ENCODE data around the gene ODF4.
"Not testable (repeated sequence)": the region's sequence is repeated elsewhere in the genome, so short reads cannot be mapped to it uniquely, and the experiment has no call there.

Gene ODF4

GRCh38 chr17:8326511-8327302 is 12.9 kb upstream of the ODF4 start:
- peak in 1 of 2 donors; percentile 20 for DNase-seq (ENCODE audit: low read depth in 2 of 2)

- peak in 1 of 2 donors; percentile 1 for DNase-seq (ENCODE audit: low read depth in 2 of 2)
Measured at GRCh38 chr17:8327303-8327649, 12.4 kb upstream of the ODF4 start.

DNA sequence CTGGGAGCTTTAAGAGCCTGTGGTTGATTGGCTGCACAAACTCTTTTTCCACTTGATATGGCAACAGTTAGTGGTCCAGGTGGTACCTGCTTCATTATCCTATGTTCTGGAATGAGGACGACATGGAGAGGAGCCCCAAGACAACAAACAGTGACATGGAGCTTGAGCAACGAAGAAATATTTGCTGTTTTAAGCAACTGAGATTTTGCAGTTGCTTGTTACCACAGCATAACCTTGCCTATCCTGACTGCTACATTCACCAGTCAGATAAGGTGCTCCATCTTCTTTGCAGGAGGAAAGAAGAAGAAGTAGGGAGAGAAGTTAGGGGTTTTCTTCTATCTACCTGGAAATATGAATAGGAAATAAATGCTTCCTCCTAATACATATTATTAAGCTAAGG is 7.5 kb upstream of the ODF4 start:
- DNase-seq (ENCODE audit: low read depth in 2 of 2) = no peak

GRCh38 chr17:8332688-8333087 is 7.0 kb upstream of the ODF4 start:
- no peak for DNase-seq (ENCODE audit: low read depth in 2 of 2)

GRCh38 chr17:8333281-8333680 is 6.4 kb upstream of the ODF4 start:
- DNase-seq (ENCODE audit: low read depth in 2 of 2) = no peak

GRCh38 chr17:8337802-8338752 is 1.6 kb upstream of the ODF4 start:
- no peak for DNase-seq (ENCODE audit: low read depth in 2 of 2)

GRCh38 chr17:8338753-8339140 is 893 bp upstream of the ODF4 start:
- no peak for DNase-seq (ENCODE audit: low read depth in 2 of 2)

DNA sequence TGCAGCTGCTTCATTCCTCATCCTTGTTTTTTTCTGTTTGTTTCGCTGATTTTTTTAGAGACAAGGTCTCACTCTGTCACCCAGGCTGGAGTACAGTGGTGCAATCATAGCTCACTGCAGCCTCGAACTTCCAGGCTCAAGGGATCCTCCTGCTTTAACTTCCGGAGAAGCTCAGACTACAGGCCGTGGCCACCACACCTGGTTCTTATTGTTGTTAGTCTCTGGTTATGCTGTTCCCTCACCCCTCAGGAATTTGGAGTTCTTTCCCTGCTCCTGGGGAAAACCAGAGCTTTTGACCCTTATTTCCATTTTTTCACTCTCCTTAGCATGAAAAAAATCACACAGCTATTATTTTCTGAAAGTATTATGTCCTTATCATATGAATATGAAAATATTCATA is 1.8 kb downstream of the ODF4 start:
- DNase-seq (ENCODE audit: low read depth in 2 of 2) = no peak

- DNase-seq (ENCODE audit: low read depth in 2 of 2) = no peak
Measured at GRCh38 chr17:8345052-8345690, 5.5 kb downstream of the ODF4 start.

- DNase-seq (ENCODE audit: low read depth in 2 of 2) = no peak
Measured at GRCh38 chr17:8345951-8346665, 6.5 kb downstream of the ODF4 start.

- DNase-seq (ENCODE audit: low read depth in 2 of 2) = not testable (repeated sequence)
Measured at GRCh38 chr17:8347001-8347400, 7.4 kb downstream of the ODF4 start.

GRCh38 chr17:8350339-8350738 is 10.7 kb downstream of the ODF4 start:
- no peak for DNase-seq (ENCODE audit: low read depth in 2 of 2)

- DNase-seq (ENCODE audit: low read depth in 2 of 2) = no peak
Measured at GRCh38 chr17:8353736-8354135, 14.1 kb downstream of the ODF4 start.

DNA sequence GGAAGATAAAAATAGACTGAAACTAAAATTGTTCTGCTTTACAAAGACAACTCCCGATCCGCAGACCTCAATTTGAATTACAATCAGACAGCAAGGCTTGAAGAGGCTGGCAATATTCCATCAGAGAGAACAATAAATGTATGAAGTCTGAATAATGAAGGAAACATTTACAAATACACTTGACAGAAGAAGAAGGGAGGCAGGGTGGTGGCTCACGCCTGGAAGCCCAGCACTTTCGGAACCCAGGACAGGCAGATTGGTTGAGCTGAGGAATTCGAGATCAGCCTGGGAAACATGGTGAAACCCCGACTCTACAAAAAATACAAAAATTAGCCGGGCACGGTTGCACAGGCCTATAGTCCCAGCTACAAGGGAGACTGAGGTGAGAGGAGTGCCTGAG is 14.6 kb downstream of the ODF4 start:
- no peak for DNase-seq (ENCODE audit: low read depth in 2 of 2)

- DNase-seq (ENCODE audit: low read depth in 2 of 2) = no peak
Measured at GRCh38 chr17:8357910-8358309, 18.3 kb downstream of the ODF4 start.

- no peak for DNase-seq (ENCODE audit: low read depth in 2 of 2)
Measured at GRCh38 chr17:8359769-8360168, 20.1 kb downstream of the ODF4 start.

DNA sequence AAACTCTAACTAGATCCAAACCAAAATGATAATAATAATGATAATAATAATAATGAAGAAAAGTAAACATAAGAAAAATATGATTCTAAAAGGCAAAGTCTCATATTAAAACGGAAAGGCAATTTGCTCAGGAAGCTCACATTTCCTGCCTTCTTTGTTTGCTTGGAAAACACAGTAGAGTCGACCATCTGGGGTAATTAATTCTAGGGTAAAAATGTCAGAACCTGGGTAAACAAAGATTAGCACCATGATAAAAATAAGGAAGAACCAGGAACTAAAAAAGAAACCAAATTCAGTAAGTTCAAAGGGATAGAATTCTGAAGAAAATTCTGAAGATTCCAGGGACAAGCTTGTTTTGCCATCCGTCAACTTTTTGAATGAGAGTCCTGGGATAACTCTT is 20.6 kb downstream of the ODF4 start:
- DNase-seq (ENCODE audit: low read depth in 2 of 2) = no peak

DNA sequence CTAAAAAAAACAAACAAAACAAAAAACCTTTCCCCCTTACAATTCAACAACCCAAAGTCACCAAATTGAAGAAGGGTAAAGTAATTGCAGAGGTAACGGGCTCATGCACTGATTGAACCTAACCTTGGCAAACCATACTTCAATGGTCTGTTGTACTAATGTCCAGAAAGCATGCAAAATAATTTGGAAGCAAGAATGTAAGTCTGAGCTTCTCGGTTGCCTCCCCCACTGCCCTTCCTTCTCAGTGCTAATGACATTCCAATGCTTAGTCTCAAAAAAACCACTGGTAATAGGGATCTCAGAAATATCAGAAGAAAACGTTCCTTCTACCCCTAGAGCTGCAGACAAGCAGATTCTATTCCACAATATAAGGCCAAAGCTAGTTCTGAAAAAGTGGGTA is 21.1 kb downstream of the ODF4 start:
- DNase-seq (ENCODE audit: low read depth in 2 of 2) = no peak

GRCh38 chr17:8362651-8363332 is 23.2 kb downstream of the ODF4 start:
- no peak for DNase-seq (ENCODE audit: low read depth in 2 of 2)

DNA sequence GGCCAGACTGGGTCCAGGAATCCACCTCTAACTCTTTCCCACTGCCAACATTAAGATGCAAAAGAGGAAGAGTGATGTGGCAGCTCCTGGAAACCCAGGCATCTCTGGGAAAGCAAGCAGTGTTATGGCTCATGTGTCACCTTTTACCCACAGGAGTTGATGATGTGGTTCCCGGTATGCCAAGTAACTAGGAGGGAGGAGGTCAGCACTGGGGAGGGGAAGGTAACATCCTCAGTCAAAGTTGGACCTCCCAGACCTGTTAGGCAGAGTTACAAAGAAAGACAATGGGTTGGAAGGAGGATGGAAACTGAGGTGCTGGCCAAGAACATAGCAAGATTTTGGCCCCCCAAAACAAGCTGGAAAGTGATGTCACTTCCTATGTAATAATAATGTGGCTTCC is 25.5 kb downstream of the ODF4 start:
- no peak for DNase-seq (ENCODE audit: low read depth in 2 of 2)

GRCh38 chr17:8366231-8366630 is 26.6 kb downstream of the ODF4 start:
- no peak for DNase-seq (ENCODE audit: low read depth in 2 of 2)

All from activated CD4-positive, alpha-beta T cell treated with anti-CD3 and anti-CD28 coated beads for 24 hours (primary cell).